GM18867 (cell line): Measurements from ENCODE around the gene LRP1B.

ENCODE experiments used
- ATAC-seq: cut with Tn5 transposase; IDR thresholded peaks from one replicate; pipeline ENCODE4 v1.9.1; 2021; ENCODE audit warnings: mild to moderate bottlenecking, moderate library complexity; ENCODE audit not compliant: unreplicated experiment

Gene LRP1B

GRCh38 chr2:141524777-141525176, 606.0 kb downstream of the LRP1B start:
- ATAC-seq, result no peak

GRCh38 chr2:141523199-141523598, 607.6 kb downstream of the LRP1B start:
- no peak for ATAC-seq

- no peak for ATAC-seq
Observed at GRCh38 chr2:141522702-141523101, 608.1 kb downstream of the LRP1B start.

DNA sequence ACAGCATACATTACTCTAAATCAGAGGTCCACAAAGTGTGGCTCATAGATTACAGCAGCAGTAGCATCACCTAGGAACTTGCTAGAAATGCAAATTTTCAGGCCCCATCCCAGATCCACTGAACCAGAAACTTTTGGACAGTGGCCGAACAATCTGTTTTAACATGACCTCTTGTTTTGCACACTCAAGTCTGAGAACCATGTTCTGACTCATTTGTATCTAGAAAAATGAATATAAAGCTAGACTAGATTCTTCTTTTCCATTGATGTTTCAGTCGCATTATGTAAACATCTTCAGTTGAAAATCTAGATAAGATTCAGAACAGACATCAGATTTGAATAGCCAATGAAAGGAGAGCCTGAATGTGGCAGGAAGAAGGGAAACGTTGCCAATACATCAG, 608.8 kb downstream of the LRP1B start:
- no peak for ATAC-seq

DNA sequence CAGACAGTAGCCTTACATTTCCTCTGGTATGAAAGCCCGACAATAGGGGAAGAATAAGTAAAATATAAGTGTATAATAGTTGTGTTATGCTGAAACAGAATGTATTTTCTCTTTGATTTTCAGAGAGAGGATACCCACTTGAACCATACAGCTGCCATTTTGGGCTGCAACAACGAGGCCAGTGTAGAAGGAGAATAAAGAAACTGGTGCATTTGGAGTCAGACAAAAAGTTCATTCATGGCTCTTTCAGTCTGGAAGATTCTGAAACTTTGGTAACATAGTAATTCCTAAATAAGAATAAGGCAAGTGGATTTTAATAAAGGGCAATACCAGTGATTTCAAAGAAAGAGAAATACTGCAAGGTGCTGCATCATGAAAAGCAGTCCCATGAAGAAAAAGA, 610.9 kb downstream of the LRP1B start:
- no peak for ATAC-seq

GRCh38 chr2:141517852-141518421, 612.9 kb downstream of the LRP1B start:
- no peak for ATAC-seq

DNA sequence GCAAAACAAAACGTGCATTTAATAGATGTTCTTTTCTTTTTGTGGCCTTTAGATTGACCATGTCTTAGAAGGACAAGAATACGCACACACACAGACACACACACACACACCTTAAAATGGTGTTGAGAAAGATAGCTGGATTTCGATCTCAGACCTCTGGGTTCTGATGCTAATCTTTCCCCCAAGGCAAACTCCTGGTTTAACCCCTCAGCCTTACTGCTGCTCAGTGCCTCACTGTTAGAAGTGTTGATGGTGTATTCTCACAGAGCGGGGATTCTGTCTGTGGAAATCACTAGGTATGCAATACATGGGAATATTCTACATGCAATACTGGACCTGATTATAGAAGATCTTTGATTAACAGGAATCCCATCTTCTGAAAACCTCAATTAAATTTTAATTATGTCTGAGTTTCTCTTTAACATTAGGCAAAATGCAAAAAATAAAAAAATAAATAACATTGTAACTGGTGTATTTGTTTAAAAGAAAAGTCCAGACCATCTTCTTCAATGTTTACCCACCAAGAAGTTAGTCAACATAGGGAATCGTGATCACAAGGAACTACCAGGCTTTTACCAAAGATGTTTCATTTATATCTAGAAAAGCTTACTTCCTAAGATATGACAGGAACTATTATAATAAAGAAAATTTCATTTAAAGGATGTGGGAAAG, 613.5 kb downstream of the LRP1B start:
- no peak for ATAC-seq

DNA sequence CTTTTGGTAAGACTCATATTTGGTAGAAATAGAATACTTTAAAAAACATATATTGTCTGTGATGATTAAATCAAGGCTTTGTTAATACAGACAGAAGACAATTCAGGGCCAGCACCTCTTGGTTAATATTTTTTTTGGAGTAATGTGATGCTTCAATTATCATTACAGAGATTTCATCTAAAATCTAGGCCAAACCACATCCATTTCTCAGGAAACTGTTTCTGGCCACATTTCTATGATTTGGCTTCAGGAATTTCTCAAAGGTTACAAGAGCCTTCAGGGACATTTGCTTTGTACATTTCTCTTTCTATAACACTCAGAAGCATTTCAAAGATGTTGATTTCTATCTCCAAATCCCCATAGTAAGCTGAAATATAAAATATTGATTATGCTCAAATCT, 614.9 kb downstream of the LRP1B start:
- no peak for ATAC-seq

GRCh38 chr2:141513853-141514252, 617.0 kb downstream of the LRP1B start:
- ATAC-seq, result peak; percentile 98

DNA sequence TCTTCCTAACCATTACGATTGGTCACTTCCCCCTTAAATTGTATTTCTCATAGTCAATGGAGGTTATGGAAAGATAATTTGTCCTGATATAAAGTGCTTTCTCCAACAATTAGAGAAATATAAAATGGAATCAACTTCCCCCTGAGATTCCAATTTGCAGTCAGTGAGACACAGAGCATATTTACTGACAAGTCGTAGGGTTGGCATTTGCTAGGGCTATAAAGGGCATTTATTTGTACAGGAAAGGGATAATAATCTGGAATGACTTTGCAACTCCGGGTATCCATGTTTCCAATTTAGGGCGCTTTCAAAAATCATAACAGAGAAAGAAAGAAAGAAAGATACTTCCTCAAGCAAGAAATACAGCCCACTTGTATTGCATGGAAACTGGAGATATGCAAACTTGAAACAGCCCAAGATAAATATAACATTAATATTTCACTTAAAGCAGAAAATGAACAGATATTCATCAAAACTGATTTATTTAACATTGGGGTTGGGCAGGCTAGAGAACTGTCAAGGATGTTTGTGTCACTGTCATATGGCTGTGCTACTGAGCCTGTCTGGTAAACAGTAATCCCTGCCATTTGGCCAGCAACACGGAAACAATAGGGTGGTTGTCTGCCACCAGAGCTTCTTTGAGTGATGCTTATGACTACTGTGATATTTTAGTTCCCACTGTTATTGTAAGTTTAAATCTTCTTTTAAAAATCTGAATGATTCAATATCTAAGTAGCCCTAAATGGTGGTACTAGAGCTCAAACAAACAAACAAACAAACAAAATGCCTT, 621.8 kb downstream of the LRP1B start:
- ATAC-seq, result no peak

DNA sequence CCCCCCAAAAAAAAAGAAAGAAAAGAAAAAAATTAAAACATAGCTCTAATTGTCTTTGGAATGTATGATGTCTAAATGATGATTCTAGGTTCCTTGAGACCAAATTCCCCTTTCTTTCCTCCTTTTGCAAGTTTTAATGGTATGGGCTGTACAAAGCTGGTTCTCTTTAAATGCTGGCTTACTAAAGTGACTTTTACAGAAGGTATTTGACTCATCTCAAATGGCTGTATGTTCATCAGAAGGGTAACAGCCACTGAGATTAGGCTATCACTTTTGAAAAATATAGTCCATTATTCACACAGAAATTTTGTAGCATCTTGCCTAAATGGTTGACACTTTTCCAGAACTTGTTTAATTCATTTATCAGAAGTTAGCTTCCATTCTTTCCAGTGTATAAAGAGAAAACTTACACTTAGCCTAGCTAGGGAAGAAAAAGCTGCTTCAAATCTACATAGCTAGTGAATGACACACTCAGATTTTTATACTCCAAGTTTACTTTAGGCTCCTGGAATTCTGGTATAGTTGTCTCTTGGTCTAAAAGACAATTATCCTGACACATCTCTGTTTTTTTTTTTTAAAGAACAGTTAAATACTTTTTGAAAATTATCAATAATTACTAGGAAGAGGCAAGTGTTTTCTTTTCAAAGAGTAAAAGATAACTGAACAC, 622.6 kb downstream of the LRP1B start:
- ATAC-seq, result no peak

DNA sequence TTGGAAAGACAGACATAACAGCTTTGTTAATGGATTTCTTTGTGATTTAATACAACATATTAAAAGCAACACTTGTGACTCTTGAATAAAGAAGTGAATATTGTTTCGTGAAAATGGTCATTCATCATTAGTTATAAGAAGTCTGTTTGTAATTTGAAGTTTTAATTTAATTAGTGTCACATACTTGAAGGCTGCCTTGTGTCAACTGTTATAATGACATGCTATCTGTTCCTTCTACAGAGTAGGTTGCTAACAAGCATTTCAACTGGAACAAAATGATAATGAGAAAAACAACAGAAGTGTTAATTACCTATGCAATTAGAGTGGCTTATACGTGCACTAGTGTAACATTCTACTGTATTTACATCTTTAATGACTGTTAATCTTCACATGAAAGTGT, 624.7 kb downstream of the LRP1B start:
- ATAC-seq, result no peak

DNA sequence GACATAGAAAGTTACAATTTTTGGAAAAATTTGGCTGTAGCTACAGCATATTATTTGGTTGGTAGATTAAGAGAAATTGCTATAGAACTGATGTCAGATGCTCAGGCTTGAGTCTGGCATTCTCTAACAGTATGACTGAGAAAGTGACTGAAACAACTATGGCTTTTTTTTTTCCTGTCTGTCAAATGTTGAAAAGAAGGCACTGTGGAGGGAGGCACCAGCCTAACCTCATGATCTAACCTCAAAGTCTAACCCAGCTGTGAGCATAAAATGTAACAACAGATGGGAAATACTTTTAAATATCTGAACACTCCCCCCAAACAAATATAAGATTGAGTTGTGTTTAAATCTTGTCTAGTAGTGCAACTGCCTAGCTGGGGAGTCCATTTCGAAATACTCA, 629.1 kb downstream of the LRP1B start:
- no peak for ATAC-seq

- no peak for ATAC-seq
Observed at GRCh38 chr2:141499123-141499522, 631.7 kb downstream of the LRP1B start.

GRCh38 chr2:141498561-141498960, 632.3 kb downstream of the LRP1B start:
- no peak for ATAC-seq

DNA sequence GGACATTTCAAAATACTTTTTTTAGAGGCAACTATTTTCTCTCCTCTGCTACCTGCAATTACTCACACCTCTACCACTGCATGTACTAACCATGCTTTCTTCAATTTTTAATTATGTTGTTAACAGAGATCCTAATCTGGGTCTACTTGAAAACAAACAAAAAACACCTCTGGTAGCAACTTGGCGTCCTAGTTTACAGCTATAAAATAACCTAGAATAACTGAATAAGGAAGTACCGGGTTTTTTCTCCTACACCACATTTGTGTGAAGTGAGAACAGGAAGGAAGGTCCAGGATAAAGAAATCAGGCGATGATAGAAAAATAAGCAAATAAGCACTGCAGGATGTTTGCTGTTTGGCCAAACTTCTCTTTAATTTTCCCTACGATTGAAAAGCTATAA, 633.5 kb downstream of the LRP1B start:
- ATAC-seq, result no peak

GRCh38 chr2:141496810-141497209, 634.0 kb downstream of the LRP1B start:
- no peak for ATAC-seq

DNA sequence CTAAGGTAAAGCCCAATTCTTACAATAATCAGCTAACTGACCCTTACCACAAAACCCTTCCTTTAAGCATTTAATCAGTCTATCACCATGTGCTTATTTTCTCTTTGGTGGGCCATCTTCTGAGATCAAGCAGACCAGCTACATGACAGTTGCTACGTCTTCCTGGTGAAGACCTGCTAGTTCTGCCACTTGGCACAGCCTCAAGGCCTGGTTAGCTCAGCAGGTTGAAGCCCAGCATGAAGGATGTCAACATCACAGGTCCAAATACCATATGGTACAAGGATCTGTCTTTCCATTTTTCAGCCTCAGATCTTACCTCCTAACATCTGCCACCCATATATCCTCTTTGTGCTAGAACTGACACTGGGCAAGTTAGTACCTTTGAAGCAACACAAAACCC, 636.9 kb downstream of the LRP1B start:
- ATAC-seq, result no peak

- ATAC-seq, result no peak
Observed at GRCh38 chr2:141492816-141493215, 638.0 kb downstream of the LRP1B start.

DNA sequence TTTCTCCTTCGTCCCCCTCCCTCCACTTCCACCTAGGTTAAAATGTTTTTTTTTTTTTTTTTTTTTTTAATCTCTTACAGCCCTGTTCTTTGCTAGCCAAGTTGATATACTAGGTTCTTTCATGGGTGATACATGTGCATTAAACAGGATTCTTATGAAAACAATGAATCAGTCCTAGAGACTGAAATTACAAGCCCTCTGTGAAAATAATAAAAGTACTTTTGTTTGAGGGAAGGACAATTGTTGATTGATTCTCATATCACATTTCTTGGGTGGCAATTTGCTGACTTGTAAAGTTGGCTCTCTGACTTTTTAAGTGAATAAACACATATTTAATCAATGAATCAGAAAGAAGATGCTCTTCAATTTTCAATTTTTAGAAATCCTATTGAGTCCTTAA, 639.9 kb downstream of the LRP1B start:
- ATAC-seq, result no peak

DNA sequence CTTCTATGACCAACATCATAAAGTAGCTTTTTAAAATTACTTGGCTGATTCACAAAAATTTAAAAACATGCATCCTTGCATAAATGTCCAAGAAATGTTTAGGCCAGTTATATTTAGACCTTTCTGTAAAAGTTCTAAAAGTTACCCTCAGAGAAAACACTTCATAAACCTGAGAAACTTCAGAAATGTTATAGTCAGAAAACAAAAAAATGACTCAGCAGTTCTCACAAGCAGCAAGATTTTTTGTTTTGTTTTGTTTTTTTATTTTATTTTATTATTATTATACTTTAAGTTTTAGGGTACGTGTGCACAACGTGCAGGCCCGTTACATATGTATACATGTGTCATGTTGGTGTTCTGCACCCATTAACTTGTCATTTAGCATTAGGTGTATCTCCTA, 648.1 kb downstream of the LRP1B start:
- ATAC-seq, result no peak

- ATAC-seq, result no peak
Observed at GRCh38 chr2:141475801-141476200, 655.0 kb downstream of the LRP1B start.
